HG02870 (cell line): Measurements from ENCODE around the gene OXLD1.

Source experiments
- ATAC-seq: cut with Tn5 transposase; IDR thresholded peaks from one replicate; pipeline ENCODE4 v1.9.1; 2021; ENCODE audit warnings: mild to moderate bottlenecking, moderate library complexity; ENCODE audit not compliant: unreplicated experiment

The OXLD1 gene

GRCh38 chr17:81655378-81656117 is 10.9 kb downstream of the OXLD1 start:
- ATAC-seq: no peak

- ATAC-seq: no peak
Observed at GRCh38 chr17:81652906-81653771, 13.3 kb downstream of the OXLD1 start.

GRCh38 chr17:81651692-81652091 is 14.7 kb downstream of the OXLD1 start:
- no peak for ATAC-seq

GRCh38 chr17:81650951-81651350 is 15.5 kb downstream of the OXLD1 start:
- no peak for ATAC-seq

- no peak for ATAC-seq
Observed at GRCh38 chr17:81648707-81649085, 17.7 kb downstream of the OXLD1 start.

GRCh38 chr17:81648013-81648706 is 18.2 kb downstream of the OXLD1 start:
- no peak for ATAC-seq

GRCh38 chr17:81647640-81648012 is 18.8 kb downstream of the OXLD1 start:
- no peak for ATAC-seq

- ATAC-seq: no peak
Observed at GRCh38 chr17:81646869-81647600, 19.4 kb downstream of the OXLD1 start.

GRCh38 chr17:81644976-81645952 is 21.1 kb downstream of the OXLD1 start:
- no peak for ATAC-seq

- ATAC-seq: no peak
Observed at GRCh38 chr17:81644496-81644895, 21.9 kb downstream of the OXLD1 start.

- no peak for ATAC-seq
Observed at GRCh38 chr17:81641825-81642489, 24.4 kb downstream of the OXLD1 start.

GRCh38 chr17:81640011-81640410 is 26.4 kb downstream of the OXLD1 start:
- no peak for ATAC-seq

GRCh38 chr17:81638683-81639082 is 27.7 kb downstream of the OXLD1 start:
- no peak for ATAC-seq

GRCh38 chr17:81636505-81637288 is 29.7 kb downstream of the OXLD1 start, which contains the start of the genes NPLOC4 and TSPAN10:
TSS of gene NPLOC4 (minus strand) at chr17:81637112. CDS start at chr17:81636930, 182 bp downstream.
TSS of gene TSPAN10 (plus strand) at chr17:81637196. CDS start at chr17:81642413, 5,217 bp downstream.
- peak; percentile 69 for ATAC-seq

- no peak for ATAC-seq
Observed at GRCh38 chr17:81635973-81636504, 30.4 kb downstream of the OXLD1 start.

- ATAC-seq: no peak
Observed at GRCh38 chr17:81635431-81635830, 31.0 kb downstream of the OXLD1 start.

- no peak for ATAC-seq
Observed at GRCh38 chr17:81631482-81631881, 34.9 kb downstream of the OXLD1 start.

GRCh38 chr17:81630274-81630673 is 36.1 kb downstream of the OXLD1 start:
- ATAC-seq: no peak
